Measurements from ENCODE around the gene PARD3. TPM values are rescaled to one million over a fixed set of nuclear protein-coding genes. Genes with fewer than 3 reads are reported as not detected.

The PARD3 gene
- total RNA-seq, 2 experiments from 2014 or later, result 2.2 to 2.8 TPM

DNA sequence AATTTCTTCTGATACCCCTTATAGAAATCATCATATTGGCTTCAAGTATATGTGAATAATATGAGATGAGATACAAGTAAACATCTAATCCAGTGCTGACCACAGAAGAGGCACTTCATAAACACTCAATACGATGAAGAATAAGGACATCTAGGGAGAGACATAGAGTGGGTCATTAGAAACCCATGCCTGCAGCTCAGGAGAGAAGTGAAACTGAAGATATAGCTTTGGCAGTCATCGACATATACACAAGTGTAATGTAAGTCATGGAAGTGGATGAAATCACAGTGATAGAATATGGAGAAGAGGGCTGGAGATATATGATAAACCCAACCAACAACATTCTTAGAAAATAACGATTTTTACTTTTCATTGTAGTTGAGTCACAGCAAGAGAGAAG, 665.0 kb downstream of the PARD3 start:
- Mint-ChIP-seq H3K9me3 (ENCODE audit: low read depth) (no peaks in the 10 kb centered on the region), H3K4me1 (no peaks in the 10 kb centered on the region), H3K4me3 (no peak overlapping the region), H3K36me3 (ENCODE audit: low read depth) (no peaks in the 10 kb centered on the region), H3K27me3 (peaks cover 8% of the 10 kb centered on the region), H3K27ac (no peak overlapping the region)
- ChIA-PET CTCF (no interaction called here), POLR2A (no interaction called here)
- intact Hi-C loops (cut with DNase I, micrococcal nuclease), result no loop called here
- DNase-seq, result no peak
- ATAC-seq, result no peak

DNA sequence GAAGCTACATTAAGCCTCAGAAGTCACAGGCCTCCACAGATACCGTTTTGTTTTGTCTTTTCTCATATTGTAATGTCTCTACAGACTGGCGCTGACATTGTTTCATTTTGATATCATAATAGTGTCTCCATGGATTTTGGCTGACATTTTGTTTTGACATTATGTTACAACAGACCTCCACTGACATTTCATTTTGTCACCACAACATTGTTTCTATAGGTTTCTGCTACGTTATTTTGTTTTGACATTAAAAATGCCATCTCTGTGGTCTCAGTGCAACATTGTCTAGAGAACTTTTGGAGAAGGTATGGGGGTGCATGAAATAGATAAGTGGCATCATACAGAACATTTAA, 666.8 kb downstream of the PARD3 start:
- no peak for ATAC-seq
- POLR2A ChIA-PET, result no interaction called here
- DNase-seq, result no peak
- Mint-ChIP-seq H3K4me3 (no peak overlapping the region), H3K27ac (no peak overlapping the region), H3K27me3 (peaks cover 8% of the 10 kb centered on the region), H3K4me1 (no peaks in the 10 kb centered on the region), H3K9me3 (ENCODE audit: low read depth) (no peaks in the 10 kb centered on the region), H3K36me3 (ENCODE audit: low read depth) (no peaks in the 10 kb centered on the region)
- CTCF ChIA-PET, result no interaction called here
- intact Hi-C loops (cut with DNase I, micrococcal nuclease), result no loop called here

DNA sequence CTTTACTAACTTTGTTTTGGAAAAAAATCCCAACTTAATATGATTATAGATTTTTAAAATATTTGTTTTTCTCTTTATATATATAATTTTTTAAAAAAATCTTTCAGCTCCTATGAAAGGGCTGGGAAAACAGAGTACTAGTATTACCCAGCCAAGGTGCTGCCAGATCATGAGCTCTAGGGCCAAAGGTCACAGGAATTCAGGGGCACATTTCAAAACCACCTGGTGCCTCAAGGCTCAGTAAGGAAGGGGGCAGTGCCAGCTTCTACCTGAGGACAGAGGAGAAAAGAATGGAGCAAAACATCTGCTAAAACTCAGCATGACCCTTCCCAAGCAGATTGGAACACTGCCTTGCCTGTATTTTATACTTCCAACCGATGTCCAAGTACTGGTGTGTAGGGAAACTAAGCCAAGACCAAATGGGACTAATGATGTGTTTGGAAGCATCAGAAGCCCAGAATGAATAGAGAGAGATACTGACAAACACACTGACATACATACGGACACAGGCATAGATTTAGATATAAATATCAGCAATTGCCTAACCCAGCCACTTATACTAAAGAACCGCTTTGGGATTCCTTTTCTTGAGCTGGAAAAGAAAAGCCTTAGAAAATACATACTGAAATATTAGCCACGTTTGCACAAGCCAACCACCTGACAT, 667.3 kb downstream of the PARD3 start:
- intact Hi-C loops (cut with DNase I, micrococcal nuclease), result no loop called here
- DNase-seq (no peak), ATAC-seq (no peak)
- Mint-ChIP-seq H3K4me1 (no peaks in the 10 kb centered on the region), H3K9me3 (ENCODE audit: low read depth) (no peaks in the 10 kb centered on the region), H3K27ac (no peak overlapping the region), H3K27me3 (peaks cover 8% of the 10 kb centered on the region), H3K4me3 (no peak overlapping the region), H3K36me3 (ENCODE audit: low read depth) (no peaks in the 10 kb centered on the region)
- ChIA-PET POLR2A (no interaction called here), CTCF (no interaction called here)

DNA sequence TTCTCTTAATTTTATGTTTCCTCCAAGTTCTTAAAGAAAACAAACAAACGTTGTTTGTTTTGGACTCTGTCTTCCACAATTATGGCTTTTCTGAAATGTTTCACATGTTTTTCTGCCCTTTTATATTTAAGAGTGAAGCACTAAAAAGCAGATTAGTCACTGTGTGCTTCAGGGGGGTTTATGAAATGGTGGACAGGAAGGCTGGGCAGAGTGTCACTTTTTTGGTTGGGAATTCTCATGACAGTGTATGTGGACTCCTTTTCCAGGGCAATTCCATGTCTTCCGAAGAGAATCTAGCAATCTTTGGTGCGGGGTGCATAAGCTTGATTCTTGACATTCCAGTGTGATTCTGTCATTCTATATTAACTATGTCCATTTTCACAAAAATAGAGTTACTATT, 669.4 kb downstream of the PARD3 start:
- ChIA-PET CTCF (no interaction called here), POLR2A (no interaction called here)
- no peaks in the 10 kb centered on the region for H3K9me3 Mint-ChIP-seq (ENCODE audit: low read depth)
- no peaks in the 10 kb centered on the region for H3K36me3 Mint-ChIP-seq (ENCODE audit: low read depth)
- H3K27ac Mint-ChIP-seq, result no peak overlapping the region
- no peak overlapping the region for H3K4me3 Mint-ChIP-seq
- peaks cover 6% of the 10 kb centered on the region for H3K27me3 Mint-ChIP-seq
- ATAC-seq, result no peak
- no peak for DNase-seq
- intact Hi-C loops (cut with DNase I, micrococcal nuclease), result no loop called here
- H3K4me1 Mint-ChIP-seq, result no peaks in the 10 kb centered on the region

- no peaks in the 10 kb centered on the region for H3K9me3 Mint-ChIP-seq (ENCODE audit: low read depth)
- CTCF ChIA-PET, result no interaction called here
- peaks cover 6% of the 10 kb centered on the region for H3K27me3 Mint-ChIP-seq
- no peaks in the 10 kb centered on the region for H3K36me3 Mint-ChIP-seq (ENCODE audit: low read depth)
- ATAC-seq (no peak), DNase-seq (no peak)
- H3K27ac Mint-ChIP-seq, result no peak overlapping the region
- intact Hi-C loops (cut with DNase I, micrococcal nuclease), result no loop called here
- POLR2A ChIA-PET, result no interaction called here
- H3K4me3 Mint-ChIP-seq, result no peak overlapping the region
- no peaks in the 10 kb centered on the region for H3K4me1 Mint-ChIP-seq
These were observed 671.6 kb downstream of the PARD3 start for GRCh38 chr10:34143466-34143865.

DNA sequence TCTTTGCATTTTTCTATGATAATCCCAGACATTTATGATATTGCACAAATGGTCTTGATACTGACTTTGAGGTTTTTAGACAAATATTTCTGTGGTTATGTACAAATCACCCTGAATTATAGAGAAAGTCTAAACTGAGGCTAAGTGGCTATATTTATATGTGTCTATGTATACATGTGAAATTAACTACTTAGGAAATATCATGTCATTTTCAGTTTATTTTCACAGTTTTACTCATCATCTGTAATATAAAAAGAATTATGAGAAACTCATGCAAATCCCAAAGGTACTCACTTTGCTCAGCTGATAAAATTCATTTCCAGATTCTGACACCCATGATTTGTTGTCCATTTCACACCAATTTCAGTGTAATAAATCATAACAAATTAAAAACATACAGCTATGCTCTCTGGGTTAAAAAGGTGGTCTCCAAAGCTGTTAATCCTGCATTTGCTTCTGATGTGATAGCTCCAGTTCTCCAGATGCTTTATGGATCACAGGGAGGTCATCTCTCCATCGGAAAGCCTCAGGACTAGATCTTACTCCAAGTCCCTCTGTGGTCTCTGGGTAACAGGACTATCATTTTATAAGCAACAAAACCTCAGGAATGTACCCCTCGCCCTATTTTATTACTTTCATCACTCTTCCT, 673.9 kb downstream of the PARD3 start:
- H3K27ac Mint-ChIP-seq, result no peak overlapping the region
- H3K36me3 Mint-ChIP-seq (ENCODE audit: low read depth), result no peaks in the 10 kb centered on the region
- no peaks in the 10 kb centered on the region for H3K4me1 Mint-ChIP-seq
- POLR2A ChIA-PET, result no interaction called here
- DNase-seq (no peak), ATAC-seq (no peak)
- no peaks in the 10 kb centered on the region for H3K9me3 Mint-ChIP-seq (ENCODE audit: low read depth)
- H3K27me3 Mint-ChIP-seq, result peaks cover 4% of the 10 kb centered on the region
- H3K4me3 Mint-ChIP-seq, result no peak overlapping the region
- CTCF ChIA-PET, result interaction anchor here (0.7 kb wide), 1 partner anchor 85 kb away, joined by 3 read pairs; no protein-coding TSS in a partner anchor
- intact Hi-C loops (cut with DNase I, micrococcal nuclease), result no loop called here

- Mint-ChIP-seq H3K9me3 (ENCODE audit: low read depth) (no peaks in the 10 kb centered on the region), H3K27me3 (peaks cover 3% of the 10 kb centered on the region), H3K4me1 (no peaks in the 10 kb centered on the region), H3K27ac (no peak overlapping the region), H3K36me3 (ENCODE audit: low read depth) (no peaks in the 10 kb centered on the region), H3K4me3 (no peak overlapping the region)
- POLR2A ChIA-PET, result no interaction called here
- ATAC-seq (no peak), DNase-seq (no peak)
- intact Hi-C loops (cut with DNase I, micrococcal nuclease), result no loop called here
- CTCF ChIA-PET, result no interaction called here
These were observed 675.5 kb downstream of the PARD3 start for GRCh38 chr10:34139559-34139958.

GRCh38 chr10:34137955-34138354, 677.1 kb downstream of the PARD3 start:
- H3K27ac Mint-ChIP-seq, result no peak overlapping the region
- no peak for DNase-seq
- H3K9me3 Mint-ChIP-seq (ENCODE audit: low read depth), result no peaks in the 10 kb centered on the region
- intact Hi-C loops (cut with DNase I, micrococcal nuclease), result no loop called here
- H3K36me3 Mint-ChIP-seq (ENCODE audit: low read depth), result no peaks in the 10 kb centered on the region
- ATAC-seq, result no peak
- no peaks in the 10 kb centered on the region for H3K4me1 Mint-ChIP-seq
- no peak overlapping the region for H3K4me3 Mint-ChIP-seq
- ChIA-PET CTCF (no interaction called here), POLR2A (no interaction called here)
- H3K27me3 Mint-ChIP-seq, result peaks cover 3% of the 10 kb centered on the region

DNA sequence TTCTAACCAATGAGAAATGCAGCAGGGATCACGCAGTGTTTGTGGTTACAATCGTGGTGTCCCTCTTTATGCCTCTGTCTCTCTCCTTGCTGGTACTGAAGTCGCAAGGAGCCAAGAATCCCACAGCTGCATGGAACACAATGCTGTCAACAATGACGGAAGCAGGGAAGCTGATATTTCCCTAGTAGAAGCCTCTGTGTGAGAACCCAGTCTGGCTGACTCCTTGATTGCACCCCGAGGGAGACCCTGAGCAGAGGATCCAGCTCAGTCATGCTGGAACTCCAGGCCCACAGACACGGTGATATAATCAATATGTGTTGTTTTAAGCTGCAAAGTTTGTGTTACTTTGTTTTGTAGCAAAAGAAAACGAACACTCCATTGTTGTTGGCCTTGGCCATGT, 677.9 kb downstream of the PARD3 start:
- ChIA-PET POLR2A (no interaction called here), CTCF (no interaction called here)
- Mint-ChIP-seq H3K4me1 (no peaks in the 10 kb centered on the region), H3K27ac (no peak overlapping the region), H3K27me3 (peaks cover 3% of the 10 kb centered on the region), H3K9me3 (ENCODE audit: low read depth) (no peaks in the 10 kb centered on the region), H3K4me3 (no peak overlapping the region), H3K36me3 (ENCODE audit: low read depth) (no peaks in the 10 kb centered on the region)
- DNase-seq (no peak), ATAC-seq (no peak)
- intact Hi-C loops (cut with DNase I, micrococcal nuclease), result no loop called here

GRCh38 chr10:34135515-34135914, 679.6 kb downstream of the PARD3 start:
- Mint-ChIP-seq H3K27ac (no peak overlapping the region), H3K9me3 (ENCODE audit: low read depth) (no peaks in the 10 kb centered on the region), H3K4me1 (no peaks in the 10 kb centered on the region), H3K36me3 (ENCODE audit: low read depth) (no peaks in the 10 kb centered on the region), H3K27me3 (peaks cover 6% of the 10 kb centered on the region), H3K4me3 (no peak overlapping the region)
- intact Hi-C loops (cut with DNase I, micrococcal nuclease), result no loop called here
- DNase-seq, result no peak
- CTCF ChIA-PET, result no interaction called here
- ATAC-seq, result no peak
- POLR2A ChIA-PET, result no interaction called here

GRCh38 chr10:34134602-34135001, 680.5 kb downstream of the PARD3 start:
- no peaks in the 10 kb centered on the region for H3K4me1 Mint-ChIP-seq
- DNase-seq (no peak), ATAC-seq (no peak)
- no peak overlapping the region for H3K27ac Mint-ChIP-seq
- H3K4me3 Mint-ChIP-seq, result no peak overlapping the region
- peaks cover 12% of the 10 kb centered on the region for H3K27me3 Mint-ChIP-seq
- H3K9me3 Mint-ChIP-seq (ENCODE audit: low read depth), result peaks cover 2% of the 10 kb centered on the region
- intact Hi-C loops (cut with DNase I, micrococcal nuclease), result no loop called here
- no peaks in the 10 kb centered on the region for H3K36me3 Mint-ChIP-seq (ENCODE audit: low read depth)
- POLR2A ChIA-PET, result no interaction called here
- CTCF ChIA-PET, result interaction anchor here (0.7 kb wide), 1 partner anchor 46 kb away, joined by 3 read pairs; no protein-coding TSS in a partner anchor

DNA sequence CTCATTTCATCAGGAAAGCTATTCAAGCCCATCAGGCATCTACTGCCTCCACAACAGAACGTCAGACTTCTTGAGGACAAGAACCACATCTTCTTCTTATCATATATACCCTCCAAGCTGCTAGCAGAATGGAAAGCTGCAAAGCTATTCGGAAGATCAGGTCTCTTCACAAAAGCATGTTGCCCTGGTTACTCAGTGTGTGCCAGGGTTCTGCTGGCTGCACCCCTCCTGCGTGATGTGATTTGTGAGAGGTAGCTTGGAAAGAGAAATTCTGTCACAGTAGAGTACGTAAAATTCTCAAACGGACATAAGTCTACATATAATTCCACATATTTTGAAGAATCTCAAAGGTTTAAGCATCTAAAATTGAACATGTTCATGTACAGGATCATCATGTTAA, 681.7 kb downstream of the PARD3 start:
- Mint-ChIP-seq H3K4me1 (no peaks in the 10 kb centered on the region), H3K27ac (no peak overlapping the region), H3K4me3 (no peak overlapping the region), H3K36me3 (ENCODE audit: low read depth) (no peaks in the 10 kb centered on the region), H3K9me3 (ENCODE audit: low read depth) (peaks cover 2% of the 10 kb centered on the region), H3K27me3 (peaks cover 12% of the 10 kb centered on the region)
- DNase-seq (no peak), ATAC-seq (no peak)
- intact Hi-C loops (cut with DNase I, micrococcal nuclease), result no loop called here
- ChIA-PET CTCF (no interaction called here), POLR2A (no interaction called here)

GRCh38 chr10:34131152-34131551, 683.9 kb downstream of the PARD3 start:
- peaks cover 10% of the 10 kb centered on the region for H3K27me3 Mint-ChIP-seq
- no peak overlapping the region for H3K27ac Mint-ChIP-seq
- POLR2A ChIA-PET, result no interaction called here
- CTCF ChIA-PET, result no interaction called here
- intact Hi-C loops (cut with DNase I, micrococcal nuclease), result no loop called here
- H3K36me3 Mint-ChIP-seq (ENCODE audit: low read depth), result no peaks in the 10 kb centered on the region
- DNase-seq (no peak), ATAC-seq (no peak)
- H3K4me1 Mint-ChIP-seq, result no peaks in the 10 kb centered on the region
- peaks cover 2% of the 10 kb centered on the region for H3K9me3 Mint-ChIP-seq (ENCODE audit: low read depth)
- no peak overlapping the region for H3K4me3 Mint-ChIP-seq

Data from activated CD4-positive, alpha-beta T cell treated with anti-CD3 and anti-CD28 coated beads for 36 hours (primary cell).